HUES48 (cell line): ENCODE results near the gene RFX4.

Experiments used
- H3K27ac ChIP-seq: one replicate; pipeline ENCODE4 v1.7.0; 2013; ENCODE audit warnings: low read depth, low read length, inconsistent platforms
- H3K27me3 ChIP-seq: 2 replicates; pipeline ENCODE4 v1.6.1; 2013; ENCODE audit warnings: mild to moderate bottlenecking, low read length; ENCODE audit not compliant: control insufficient read depth, insufficient read depth
- H3K36me3 ChIP-seq: 2 replicates; pipeline ENCODE4 v1.6.1; 2013; ENCODE audit warnings: low read length; ENCODE audit not compliant: control insufficient read depth, insufficient read depth
- H3K4me1 ChIP-seq: 2 replicates; pipeline ENCODE4 v1.6.1; 2013; ENCODE audit warnings: mild to moderate bottlenecking, low read length; ENCODE audit not compliant: control insufficient read depth, insufficient read depth
- H3K4me3 ChIP-seq: 2 replicates; pipeline ENCODE4 v1.5.1; 2013; ENCODE audit warnings: mild to moderate bottlenecking, low read depth, low read length
- H3K9ac ChIP-seq: 2 replicates; pipeline ENCODE4 v1.6.1; 2013; ENCODE audit warnings: mild to moderate bottlenecking, low read depth, low read length, moderate library complexity
- H3K9me3 ChIP-seq: 2 replicates; pipeline ENCODE4 v1.6.1; 2013; ENCODE audit warnings: low read length; ENCODE audit not compliant: control insufficient read depth, insufficient read depth

RFX4 gene

DNA sequence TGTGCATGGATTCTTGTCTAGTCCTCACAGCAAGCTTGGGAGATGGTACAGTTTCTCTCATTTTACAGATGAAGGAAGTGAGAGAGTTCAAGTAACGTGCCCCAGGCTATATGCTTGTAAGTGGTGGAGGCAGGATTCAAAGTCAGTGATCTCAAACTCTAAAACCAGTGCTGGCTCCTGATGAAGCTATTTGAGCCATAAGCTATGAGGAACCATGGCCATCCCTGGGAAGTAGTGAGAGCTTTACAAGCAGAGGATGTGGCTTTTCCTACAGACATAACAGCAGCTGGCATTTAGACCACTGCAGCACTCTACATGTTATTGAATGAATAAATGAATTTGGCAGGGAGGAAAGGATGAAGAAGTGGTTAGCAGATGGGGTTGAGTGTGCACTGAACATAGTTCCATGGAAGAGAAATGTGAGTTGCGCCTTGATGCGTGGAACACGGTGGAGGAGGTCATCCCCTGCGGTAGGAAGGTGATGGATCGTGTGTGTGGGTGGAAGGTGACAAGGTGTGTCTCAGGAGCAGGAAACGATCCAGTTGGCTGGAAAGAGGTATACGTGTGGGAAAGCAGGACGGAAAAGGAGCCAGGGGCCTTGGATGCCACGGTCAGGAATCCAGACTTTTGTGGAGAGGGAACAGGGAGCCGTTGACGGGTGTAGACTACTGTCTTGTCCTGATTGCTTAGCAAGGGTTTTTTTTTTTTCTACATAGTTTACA lies 65.2 kb downstream of the RFX4 start:
- Histone ChIP-seq H3K27ac (no peak overlapping the region), H3K36me3 (no peaks in the 10 kb centered on the region), H3K9me3 (no peaks in the 10 kb centered on the region), H3K4me1 (peaks cover 7% of the 10 kb centered on the region; the same call in 1 of the 2 replicates), H3K27me3 (no peaks in the 10 kb centered on the region), H3K9ac (no peak overlapping the region), H3K4me3 (no peak overlapping the region)

GRCh38 chr12:106648736-106649135 lies 65.9 kb downstream of the RFX4 start:
- no peaks in the 10 kb centered on the region for H3K36me3 ChIP-seq
- peaks cover 7% of the 10 kb centered on the region; the same call in 1 of the 2 replicates for H3K4me1 ChIP-seq
- no peaks in the 10 kb centered on the region for H3K9me3 ChIP-seq
- no peak overlapping the region for H3K4me3 ChIP-seq
- H3K27me3 ChIP-seq = no peaks in the 10 kb centered on the region
- no peak overlapping the region for H3K9ac ChIP-seq
- H3K27ac ChIP-seq = no peak overlapping the region

DNA sequence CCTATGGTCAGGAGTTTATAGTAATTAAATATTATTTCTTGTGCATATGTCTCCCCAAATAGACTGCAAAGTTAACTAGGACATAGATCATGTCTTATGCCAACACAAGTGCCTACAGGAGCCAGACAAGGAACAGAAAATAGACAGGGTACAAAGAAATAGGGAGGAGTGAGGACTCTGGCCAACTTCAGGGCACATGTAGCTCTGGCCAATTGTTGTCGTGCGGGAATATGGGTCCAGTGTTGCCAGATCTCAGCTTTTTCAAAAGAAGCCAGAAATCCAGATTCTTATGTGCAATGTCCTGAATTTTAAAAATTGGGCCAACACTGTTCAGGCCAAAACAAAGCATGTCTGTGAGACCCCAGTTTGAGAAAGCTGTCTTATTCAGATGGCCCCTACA lies 68.7 kb downstream of the RFX4 start:
- H3K4me1 ChIP-seq = no peaks in the 10 kb centered on the region

GRCh38 chr12:106652510-106653015 lies 69.8 kb downstream of the RFX4 start:
- Histone ChIP-seq H3K4me3 (no peak overlapping the region), H3K9ac (no peak overlapping the region), H3K27me3 (no peaks in the 10 kb centered on the region), H3K4me1 (no peaks in the 10 kb centered on the region), H3K27ac (no peak overlapping the region), H3K9me3 (no peaks in the 10 kb centered on the region), H3K36me3 (no peaks in the 10 kb centered on the region)

More for the DNA sequence above, 68.7 kb downstream of the RFX4 start:
- H3K9me3 ChIP-seq = no peaks in the 10 kb centered on the region
- H3K27ac ChIP-seq = no peak overlapping the region
- no peak overlapping the region for H3K9ac ChIP-seq
- no peak overlapping the region for H3K4me3 ChIP-seq
- H3K36me3 ChIP-seq = no peaks in the 10 kb centered on the region
- H3K27me3 ChIP-seq = no peaks in the 10 kb centered on the region

- H3K36me3 ChIP-seq = no peaks in the 10 kb centered on the region
- H3K9me3 ChIP-seq = peaks cover 6% of the 10 kb centered on the region; the same call in 1 of the 2 replicates
- H3K4me3 ChIP-seq = no peak overlapping the region
- no peaks in the 10 kb centered on the region for H3K27me3 ChIP-seq
- no peak overlapping the region for H3K9ac ChIP-seq
- H3K4me1 ChIP-seq = no peaks in the 10 kb centered on the region
- H3K27ac ChIP-seq = no peak overlapping the region
Measured at GRCh38 chr12:106655577-106655976, 72.8 kb downstream of the RFX4 start.

DNA sequence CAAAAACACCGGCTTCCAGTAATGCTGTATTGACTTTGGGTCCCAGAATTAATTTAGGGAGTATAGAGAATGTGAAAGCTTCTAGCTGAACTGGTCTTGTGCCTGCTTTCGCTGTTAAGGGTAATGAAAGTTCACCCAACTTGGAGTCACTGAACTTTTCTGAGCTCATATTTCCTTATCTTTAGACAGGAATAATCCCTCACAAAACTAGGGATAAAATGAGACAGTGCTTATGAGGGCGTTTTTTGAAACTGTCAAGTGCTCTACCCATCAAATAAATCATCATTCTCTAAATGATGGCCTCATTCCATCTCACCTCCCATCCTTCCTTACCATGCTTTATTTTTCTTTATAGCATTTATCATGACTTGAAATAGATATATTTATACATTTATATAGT lies 74.7 kb downstream of the RFX4 start:
- H3K9me3 ChIP-seq = peaks cover 25% of the 10 kb centered on the region
- H3K9ac ChIP-seq = no peak overlapping the region
- no peaks in the 10 kb centered on the region for H3K4me1 ChIP-seq
- no peaks in the 10 kb centered on the region for H3K36me3 ChIP-seq
- H3K4me3 ChIP-seq = no peak overlapping the region
- no peaks in the 10 kb centered on the region for H3K27me3 ChIP-seq
- no peak overlapping the region for H3K27ac ChIP-seq

DNA sequence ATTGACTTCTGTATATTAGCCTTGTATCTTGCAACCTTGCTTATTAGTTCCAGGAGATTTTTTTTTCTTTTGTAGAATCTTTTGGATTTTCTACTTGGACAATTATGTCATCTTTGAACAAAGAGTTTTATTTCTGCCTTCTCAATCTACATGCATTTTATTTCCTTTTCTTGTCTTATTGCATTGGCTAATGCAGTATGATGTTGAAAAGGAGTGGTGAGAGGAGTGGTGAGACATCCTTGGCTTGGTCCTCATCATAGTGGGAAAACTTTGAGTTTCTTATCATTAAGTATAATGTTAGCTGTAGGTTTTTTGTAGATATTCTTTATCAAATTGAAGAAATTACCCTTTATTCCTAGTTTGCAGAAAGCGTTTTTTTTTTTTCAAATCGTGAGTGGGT lies 80.6 kb downstream of the RFX4 start:
- Histone ChIP-seq H3K27me3 (no peaks in the 10 kb centered on the region), H3K27ac (no peak overlapping the region), H3K9ac (no peak overlapping the region), H3K4me3 (no peak overlapping the region), H3K36me3 (no peaks in the 10 kb centered on the region), H3K4me1 (no peaks in the 10 kb centered on the region), H3K9me3 (peaks cover 40% of the 10 kb centered on the region)

GRCh38 chr12:106669216-106669615 lies 86.4 kb downstream of the RFX4 start:
- Histone ChIP-seq H3K9ac (no peak overlapping the region), H3K27me3 (no peaks in the 10 kb centered on the region), H3K27ac (no peak overlapping the region), H3K36me3 (no peaks in the 10 kb centered on the region), H3K9me3 (no peaks in the 10 kb centered on the region; the same call in none of the 2 replicates), H3K4me3 (no peak overlapping the region), H3K4me1 (peaks cover 17% of the 10 kb centered on the region)

- no peaks in the 10 kb centered on the region for H3K9me3 ChIP-seq
- H3K4me3 ChIP-seq = no peak overlapping the region
- H3K4me1 ChIP-seq = peaks cover 17% of the 10 kb centered on the region
- no peak overlapping the region for H3K9ac ChIP-seq
- no peak overlapping the region for H3K27ac ChIP-seq
- no peaks in the 10 kb centered on the region for H3K36me3 ChIP-seq
- H3K27me3 ChIP-seq = no peaks in the 10 kb centered on the region
Measured at GRCh38 chr12:106670131-106670530, 87.3 kb downstream of the RFX4 start.

- H3K4me1 ChIP-seq = peaks cover 17% of the 10 kb centered on the region
- H3K27me3 ChIP-seq = no peaks in the 10 kb centered on the region
- no peak overlapping the region for H3K9ac ChIP-seq
- no peak overlapping the region for H3K4me3 ChIP-seq
- H3K9me3 ChIP-seq = no peaks in the 10 kb centered on the region
- H3K27ac ChIP-seq = peak overlapping the region; percentile 37
- H3K36me3 ChIP-seq = no peaks in the 10 kb centered on the region
Measured at GRCh38 chr12:106671840-106672239, 89.0 kb downstream of the RFX4 start.

- no peaks in the 10 kb centered on the region for H3K9me3 ChIP-seq
- H3K36me3 ChIP-seq = no peaks in the 10 kb centered on the region
- H3K27ac ChIP-seq = peak overlapping the region; percentile 37
- H3K4me3 ChIP-seq = 0 out of 2 replicates have a peak overlapping the region, but pooled peaks have one; percentile 14
- H3K9ac ChIP-seq = no peak overlapping the region
- peaks cover 17% of the 10 kb centered on the region for H3K4me1 ChIP-seq
- H3K27me3 ChIP-seq = no peaks in the 10 kb centered on the region
Measured at GRCh38 chr12:106672314-106673025, 89.7 kb downstream of the RFX4 start.
